Gastroesophageal sphincter (tissue), 3 donors: ENCODE data around the gene LEMD1.

ENCODE experiments used
- EP300 ChIP-seq: sonication (generic); formaldehyde crosslinking; IDR thresholded peaks from one replicate; pipeline ENCODE4 v1.6.1; 2017; ENCODE audit warnings: antibody characterized with exemption, mild to moderate bottlenecking
- POLR2A ChIP-seq, 2 donors: fragments of 450-650 bp; IDR thresholded peaks; one replicate each; pipeline ENCODE4 v1.6.1; 2017; ENCODE audit warnings: antibody characterized with exemption in 2 of 2, mild to moderate bottlenecking in 2 of 2, moderate library complexity in 1 of 2
- POLR2AphosphoS5 ChIP-seq: sonication (generic); formaldehyde crosslinking; IDR thresholded peaks from one replicate; pipeline ENCODE4 v1.6.1; 2017; ENCODE audit warnings: antibody characterized with exemption
- TF ChIP-seq, protein P1 (sequence below), 4 experiments: fragments of 200-600 bp in 2 of 4; fragments of 450-650 bp in 2 of 4; sonication (generic) in 1 of 4; IDR thresholded peaks; one replicate each; pipeline ENCODE4 v1.5.1; 2017 to 2019; ENCODE audit warnings: antibody characterized with exemption in 4 of 4, mild to moderate bottlenecking in 2 of 4, moderate library complexity in 2 of 4

DNA sequence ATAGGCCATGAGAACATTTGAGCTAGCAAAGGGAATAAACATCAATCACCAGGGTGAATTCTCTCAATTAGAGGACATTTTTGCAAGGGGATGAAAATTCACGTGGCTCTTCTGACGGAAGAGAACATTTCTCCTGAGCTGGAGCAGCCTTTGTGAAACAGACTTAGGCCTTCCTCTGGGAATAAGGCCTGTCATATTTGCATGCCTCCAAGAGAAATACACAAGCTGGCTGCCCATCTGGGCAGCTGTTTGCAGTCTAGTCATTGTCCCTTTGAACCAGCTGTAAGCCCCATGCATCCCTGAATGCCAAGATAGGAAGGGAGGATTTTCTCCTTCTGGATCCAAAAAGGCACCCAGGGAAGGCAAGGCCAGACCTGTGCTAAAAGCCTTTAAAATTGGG, 5.5 kb downstream of the LEMD1 start:
- TF ChIP-seq, protein P1, sequence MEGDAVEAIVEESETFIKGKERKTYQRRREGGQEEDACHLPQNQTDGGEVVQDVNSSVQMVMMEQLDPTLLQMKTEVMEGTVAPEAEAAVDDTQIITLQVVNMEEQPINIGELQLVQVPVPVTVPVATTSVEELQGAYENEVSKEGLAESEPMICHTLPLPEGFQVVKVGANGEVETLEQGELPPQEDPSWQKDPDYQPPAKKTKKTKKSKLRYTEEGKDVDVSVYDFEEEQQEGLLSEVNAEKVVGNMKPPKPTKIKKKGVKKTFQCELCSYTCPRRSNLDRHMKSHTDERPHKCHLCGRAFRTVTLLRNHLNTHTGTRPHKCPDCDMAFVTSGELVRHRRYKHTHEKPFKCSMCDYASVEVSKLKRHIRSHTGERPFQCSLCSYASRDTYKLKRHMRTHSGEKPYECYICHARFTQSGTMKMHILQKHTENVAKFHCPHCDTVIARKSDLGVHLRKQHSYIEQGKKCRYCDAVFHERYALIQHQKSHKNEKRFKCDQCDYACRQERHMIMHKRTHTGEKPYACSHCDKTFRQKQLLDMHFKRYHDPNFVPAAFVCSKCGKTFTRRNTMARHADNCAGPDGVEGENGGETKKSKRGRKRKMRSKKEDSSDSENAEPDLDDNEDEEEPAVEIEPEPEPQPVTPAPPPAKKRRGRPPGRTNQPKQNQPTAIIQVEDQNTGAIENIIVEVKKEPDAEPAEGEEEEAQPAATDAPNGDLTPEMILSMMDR (IDR thresholded peaks at IDR 0.05): no peak
- TF ChIP-seq EP300 (no peak), POLR2AphosphoS5 (no peak), POLR2A (IDR thresholded peaks at IDR 0.05) (no peak)
